Measurements from ENCODE around the gene PIP5K1C. TPM values are rescaled to one million over a fixed set of nuclear protein-coding genes. Genes with fewer than 3 reads are reported as not detected.
"Not testable (repeated sequence)": the region's sequence is repeated elsewhere in the genome, so short reads cannot be mapped to it uniquely, and the experiment has no call there.

The PIP5K1C gene
- total RNA-seq, 1 donor from 2014 or later, result 65.8 TPM

DNA sequence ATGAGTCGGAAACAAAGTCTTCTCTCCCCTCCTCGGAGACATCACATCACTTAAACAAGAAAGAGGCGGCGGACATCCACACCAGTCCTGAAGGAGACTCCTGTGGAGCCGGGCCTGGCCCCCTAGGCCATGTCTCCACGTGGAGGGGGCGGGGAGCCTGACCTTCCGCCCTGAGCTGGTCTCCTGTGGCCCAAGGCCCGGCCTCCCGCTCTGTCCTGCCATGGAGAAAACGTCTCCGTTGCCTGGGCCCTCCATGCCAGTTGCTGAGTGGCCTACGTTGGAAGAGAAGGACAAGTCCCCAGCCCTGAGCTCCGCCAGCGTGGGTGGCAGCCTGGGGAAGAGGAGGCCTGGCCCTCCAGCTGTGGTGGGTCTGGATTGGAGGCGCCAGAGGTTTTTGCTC, 68.2 kb downstream of the PIP5K1C start:
- H3K27me3 Mint-ChIP-seq (ENCODE audit: unreplicated experiment), result peaks cover 10% of the 10 kb centered on the region
- DNase-seq (ENCODE audit: low spot score), result no peak
- no peak overlapping the region for H3K4me3 Mint-ChIP-seq (ENCODE audit: unreplicated experiment)
- H3K27ac Mint-ChIP-seq (ENCODE audit: unreplicated experiment), result no peak overlapping the region
- TF ChIP-seq, protein P1, sequence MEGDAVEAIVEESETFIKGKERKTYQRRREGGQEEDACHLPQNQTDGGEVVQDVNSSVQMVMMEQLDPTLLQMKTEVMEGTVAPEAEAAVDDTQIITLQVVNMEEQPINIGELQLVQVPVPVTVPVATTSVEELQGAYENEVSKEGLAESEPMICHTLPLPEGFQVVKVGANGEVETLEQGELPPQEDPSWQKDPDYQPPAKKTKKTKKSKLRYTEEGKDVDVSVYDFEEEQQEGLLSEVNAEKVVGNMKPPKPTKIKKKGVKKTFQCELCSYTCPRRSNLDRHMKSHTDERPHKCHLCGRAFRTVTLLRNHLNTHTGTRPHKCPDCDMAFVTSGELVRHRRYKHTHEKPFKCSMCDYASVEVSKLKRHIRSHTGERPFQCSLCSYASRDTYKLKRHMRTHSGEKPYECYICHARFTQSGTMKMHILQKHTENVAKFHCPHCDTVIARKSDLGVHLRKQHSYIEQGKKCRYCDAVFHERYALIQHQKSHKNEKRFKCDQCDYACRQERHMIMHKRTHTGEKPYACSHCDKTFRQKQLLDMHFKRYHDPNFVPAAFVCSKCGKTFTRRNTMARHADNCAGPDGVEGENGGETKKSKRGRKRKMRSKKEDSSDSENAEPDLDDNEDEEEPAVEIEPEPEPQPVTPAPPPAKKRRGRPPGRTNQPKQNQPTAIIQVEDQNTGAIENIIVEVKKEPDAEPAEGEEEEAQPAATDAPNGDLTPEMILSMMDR (IDR thresholded peaks at IDR 0.05; ENCODE audit: unreplicated experiment), result no peak
- H3K36me3 Mint-ChIP-seq (ENCODE audit: low read depth, unreplicated experiment), result peaks cover 3% of the 10 kb centered on the region
- no peaks in the 10 kb centered on the region for H3K9me3 Mint-ChIP-seq (ENCODE audit: unreplicated experiment)
- H3K4me1 Mint-ChIP-seq (ENCODE audit: unreplicated experiment), result no peaks in the 10 kb centered on the region

DNA sequence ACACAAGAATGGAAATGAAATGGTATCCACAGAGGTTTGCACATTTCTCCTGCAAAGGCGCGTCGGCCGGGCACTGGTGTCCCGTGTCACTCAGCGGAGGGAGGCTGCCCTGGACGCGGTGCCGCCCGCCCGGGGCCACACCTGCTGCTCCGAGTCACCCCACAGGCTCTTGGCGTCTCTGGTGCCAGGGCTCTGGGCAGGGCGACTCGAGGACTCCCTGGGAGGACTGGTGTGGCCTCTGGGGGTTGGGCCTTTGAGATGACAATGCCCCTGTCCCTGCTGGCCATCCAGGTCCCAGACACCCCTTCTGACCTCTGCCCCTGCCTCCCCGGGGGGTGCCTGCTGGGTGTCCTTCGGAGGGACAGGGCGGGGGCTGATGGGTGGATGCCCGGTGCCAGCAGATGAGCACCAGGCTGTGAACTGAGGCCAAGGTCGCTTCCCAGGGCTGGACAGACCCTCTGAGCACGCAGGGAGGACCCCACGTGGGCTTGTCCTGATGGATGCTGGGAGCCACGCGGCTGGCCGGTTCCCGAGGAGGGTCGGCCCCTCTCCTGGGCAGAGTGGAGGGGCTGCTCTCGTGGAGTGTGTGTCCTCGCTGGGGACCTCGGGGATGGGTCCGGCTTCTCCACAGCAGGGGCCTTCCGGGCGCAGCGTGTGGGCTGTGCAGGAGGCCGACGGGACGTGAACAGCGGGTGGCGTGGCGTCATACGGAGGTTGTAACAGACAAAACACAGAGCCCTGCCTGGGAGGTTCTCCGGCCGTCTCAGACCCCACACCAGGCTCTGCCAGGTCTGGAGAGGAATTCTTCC, 69.0 kb downstream of the PIP5K1C start:
- H3K9me3 Mint-ChIP-seq (ENCODE audit: unreplicated experiment), result no peaks in the 10 kb centered on the region
- H3K27ac Mint-ChIP-seq (ENCODE audit: unreplicated experiment), result no peak overlapping the region
- H3K27me3 Mint-ChIP-seq (ENCODE audit: unreplicated experiment), result peaks cover 12% of the 10 kb centered on the region
- DNase-seq (ENCODE audit: low spot score), result no peak
- peaks cover 3% of the 10 kb centered on the region for H3K36me3 Mint-ChIP-seq (ENCODE audit: low read depth, unreplicated experiment)
- no peak overlapping the region for H3K4me3 Mint-ChIP-seq (ENCODE audit: unreplicated experiment)
- TF ChIP-seq, protein P1 (IDR thresholded peaks at IDR 0.05; ENCODE audit: unreplicated experiment), result no peak
- H3K4me1 Mint-ChIP-seq (ENCODE audit: unreplicated experiment), result no peaks in the 10 kb centered on the region

DNA sequence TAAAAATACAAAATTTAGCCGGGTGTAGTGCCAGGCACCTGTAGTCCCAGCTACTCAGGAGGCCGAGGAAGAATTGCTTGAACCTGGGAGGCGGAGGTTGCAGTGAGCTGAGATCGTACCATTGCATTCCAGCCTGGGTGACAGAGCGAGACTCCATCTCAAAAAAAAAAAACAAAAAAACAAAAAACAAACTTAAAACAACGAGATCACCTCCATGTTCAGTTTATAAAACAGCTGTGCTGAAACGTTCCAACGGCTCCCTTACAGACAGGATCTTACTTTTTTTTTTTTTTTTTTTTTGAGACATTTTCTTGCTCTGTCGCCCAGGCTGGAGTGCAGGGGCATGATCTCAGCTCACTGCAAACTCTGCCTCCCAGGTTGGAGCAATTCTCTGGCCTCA, 71.5 kb downstream of the PIP5K1C start:
- not testable (repeated sequence) for H3K36me3 Mint-ChIP-seq (ENCODE audit: low read depth, unreplicated experiment); DNase-seq (ENCODE audit: low spot score); H3K4me1 Mint-ChIP-seq (ENCODE audit: unreplicated experiment); H3K4me3 Mint-ChIP-seq (ENCODE audit: unreplicated experiment); H3K9me3 Mint-ChIP-seq (ENCODE audit: unreplicated experiment)
- Mint-ChIP-seq H3K27me3 (ENCODE audit: unreplicated experiment) (peaks cover 14% of the 10 kb centered on the region), H3K27ac (ENCODE audit: unreplicated experiment) (peak overlapping the region; percentile 30)

DNA sequence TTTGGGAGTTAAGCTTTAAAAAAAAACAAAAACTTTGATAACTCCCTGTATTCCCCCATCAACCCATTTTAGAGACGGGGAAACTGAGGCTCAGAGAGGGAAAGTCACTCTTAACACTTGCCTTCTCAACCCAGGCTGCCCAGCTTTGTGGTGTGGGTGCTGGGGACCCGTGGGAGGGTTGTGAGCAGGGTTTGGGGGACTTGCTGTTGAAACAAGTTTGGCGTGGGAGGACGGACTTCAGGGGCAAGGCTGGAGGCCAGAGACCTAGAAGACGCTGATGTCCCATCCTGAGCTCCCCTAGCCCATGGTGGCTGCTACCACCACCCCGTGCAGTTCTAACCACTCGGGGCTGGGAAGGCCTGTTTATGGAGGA, 72.9 kb downstream of the PIP5K1C start:
- Mint-ChIP-seq H3K4me1 (ENCODE audit: unreplicated experiment) (peaks cover 6% of the 10 kb centered on the region), H3K4me3 (ENCODE audit: unreplicated experiment) (peak overlapping the region; percentile 97), H3K36me3 (ENCODE audit: low read depth, unreplicated experiment) (peaks cover 12% of the 10 kb centered on the region), H3K27ac (ENCODE audit: unreplicated experiment) (no peak overlapping the region), H3K27me3 (ENCODE audit: unreplicated experiment) (peaks cover 15% of the 10 kb centered on the region), H3K9me3 (ENCODE audit: unreplicated experiment) (no peaks in the 10 kb centered on the region)
- TF ChIP-seq, protein P1 (IDR thresholded peaks at IDR 0.05; ENCODE audit: unreplicated experiment), result no peak
- no peak for DNase-seq (ENCODE audit: low spot score)

DNA sequence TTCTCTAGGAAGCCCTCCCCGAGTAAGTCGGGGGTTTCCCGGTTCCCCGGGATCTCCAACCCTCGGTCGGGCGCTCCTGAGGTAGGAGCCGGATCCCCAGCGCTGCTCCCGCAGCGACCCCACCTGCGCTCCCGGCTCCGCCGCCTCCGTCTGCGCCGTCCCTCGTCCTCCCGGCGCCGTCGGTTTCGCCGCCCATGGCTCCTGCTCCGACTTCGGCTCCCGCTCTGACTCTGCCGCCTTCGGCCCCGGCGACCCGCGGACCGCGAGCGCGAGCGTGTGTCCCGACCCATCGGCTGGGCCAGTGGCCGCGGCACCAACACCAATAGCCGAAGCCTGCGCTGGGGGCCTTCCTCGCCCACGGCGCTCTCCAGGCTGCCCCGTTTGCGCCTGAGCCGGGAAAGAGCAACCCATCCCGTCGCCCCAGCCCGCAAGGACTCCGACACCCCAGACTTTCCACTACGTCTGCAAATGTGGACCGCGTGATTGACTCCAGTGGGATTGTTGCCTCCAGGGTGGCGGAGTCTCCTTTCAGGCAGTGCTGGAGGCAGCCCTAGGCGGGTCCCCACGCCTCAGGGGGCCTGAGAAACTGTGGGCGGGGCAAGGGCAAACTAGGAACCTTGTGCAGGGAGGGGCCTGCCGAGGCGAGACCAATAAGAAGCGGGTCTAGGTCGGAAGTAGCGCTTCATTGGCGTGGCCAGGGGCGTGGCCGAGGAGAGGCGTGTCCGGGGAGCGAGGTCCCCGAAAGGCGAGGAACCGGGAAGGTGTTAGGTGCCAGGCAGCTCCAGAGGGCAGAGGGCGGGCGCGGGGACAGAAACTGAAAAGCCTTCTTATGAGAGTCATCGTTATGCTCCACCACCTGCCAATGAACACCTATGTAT, 73.6 kb downstream of the PIP5K1C start, which contains the start of gene CACTIN:
Gene CACTIN, minus strand, starts transcription at position 318 of the 878 bp plus-strand sequence. Its CDS starts 28 bp downstream, at position 290.
- peaks cover 17% of the 10 kb centered on the region for H3K27me3 Mint-ChIP-seq (ENCODE audit: unreplicated experiment)
- H3K4me3 Mint-ChIP-seq (ENCODE audit: unreplicated experiment), result peak within 1 kb of the TSS; percentile 97
- H3K27ac Mint-ChIP-seq (ENCODE audit: unreplicated experiment), result peak within 1 kb of the TSS; percentile 93
- DNase-seq (ENCODE audit: low spot score), result peak; percentile 97
- no peaks in the 10 kb centered on the region for H3K9me3 Mint-ChIP-seq (ENCODE audit: unreplicated experiment)
- H3K4me1 Mint-ChIP-seq (ENCODE audit: unreplicated experiment), result peaks cover 6% of the 10 kb centered on the region
- TF ChIP-seq, protein P1 (IDR thresholded peaks at IDR 0.05; ENCODE audit: unreplicated experiment), result no peak
- H3K36me3 Mint-ChIP-seq (ENCODE audit: low read depth, unreplicated experiment), result peaks cover 14% of the 10 kb centered on the region
